Amniotic epithelial cell (primary cell): ENCODE measurements around the gene SPOCK3.
"Not testable (repeated sequence)": the region's sequence is repeated elsewhere in the genome, so short reads cannot be mapped to it uniquely, and the experiment has no call there.

Experiments used
- DNase-seq: peaks from one replicate; pipeline ENCODE4 v3.0.0-alpha.2; 2010; ENCODE audit warnings: low read depth

Gene SPOCK3

DNA sequence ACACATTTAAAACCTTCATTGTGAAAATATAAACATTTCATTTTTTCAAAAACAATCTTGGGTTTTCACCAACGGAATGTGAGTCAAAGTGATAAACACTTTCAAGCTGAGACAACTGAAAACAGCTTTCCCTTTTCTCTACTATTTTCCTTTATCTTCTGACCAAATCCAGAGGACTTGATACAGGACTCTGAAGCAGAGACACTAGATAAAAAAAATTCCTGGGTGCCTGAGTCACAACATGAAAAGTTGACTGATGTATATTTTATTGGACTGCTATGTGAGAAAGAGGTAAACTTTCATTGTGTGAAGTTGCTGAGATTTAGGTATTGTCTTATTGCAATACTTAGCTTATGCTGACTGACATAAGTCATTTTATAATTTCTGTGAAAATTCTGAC, 411.2 kb downstream of the SPOCK3 start:
- DNase-seq, result peak; percentile 9

GRCh38 chr4:166822386-166822785, 411.9 kb downstream of the SPOCK3 start:
- no peak for DNase-seq

- peak; percentile 41 for DNase-seq
Measured at GRCh38 chr4:166816890-166817289, 417.4 kb downstream of the SPOCK3 start.

GRCh38 chr4:166808380-166808779, 425.9 kb downstream of the SPOCK3 start:
- DNase-seq, result no peak

- no peak for DNase-seq
Measured at GRCh38 chr4:166802346-166802745, 431.9 kb downstream of the SPOCK3 start.

GRCh38 chr4:166798126-166798525, 436.2 kb downstream of the SPOCK3 start:
- peak; percentile 1 for DNase-seq

- no peak for DNase-seq
Measured at GRCh38 chr4:166777760-166778159, 456.5 kb downstream of the SPOCK3 start.

GRCh38 chr4:166763018-166763417, 471.3 kb downstream of the SPOCK3 start:
- DNase-seq, result no peak

- DNase-seq, result no peak
Measured at GRCh38 chr4:166741742-166742141, 492.6 kb downstream of the SPOCK3 start.

- DNase-seq, result not testable (repeated sequence)
Measured at GRCh38 chr4:166739215-166739614, 495.1 kb downstream of the SPOCK3 start.

DNA sequence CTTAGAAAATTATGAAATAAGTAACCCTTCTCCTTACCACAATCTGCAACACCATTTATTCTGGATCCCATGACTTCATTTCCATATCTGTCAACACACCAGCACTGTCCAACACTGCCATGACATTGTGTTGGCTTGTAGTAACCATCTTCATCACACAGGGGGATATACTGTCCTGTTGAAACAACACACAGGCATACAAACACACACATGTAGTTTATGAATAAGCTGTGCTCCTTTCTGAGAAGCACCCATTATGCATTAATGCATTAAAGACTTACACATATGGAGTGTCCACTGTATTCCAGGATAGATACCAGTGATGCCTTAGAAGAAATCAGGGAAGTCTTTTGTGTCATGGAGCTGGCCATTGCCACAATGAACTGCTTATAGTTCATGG, 496.9 kb downstream of the SPOCK3 start:
- no peak for DNase-seq

DNA sequence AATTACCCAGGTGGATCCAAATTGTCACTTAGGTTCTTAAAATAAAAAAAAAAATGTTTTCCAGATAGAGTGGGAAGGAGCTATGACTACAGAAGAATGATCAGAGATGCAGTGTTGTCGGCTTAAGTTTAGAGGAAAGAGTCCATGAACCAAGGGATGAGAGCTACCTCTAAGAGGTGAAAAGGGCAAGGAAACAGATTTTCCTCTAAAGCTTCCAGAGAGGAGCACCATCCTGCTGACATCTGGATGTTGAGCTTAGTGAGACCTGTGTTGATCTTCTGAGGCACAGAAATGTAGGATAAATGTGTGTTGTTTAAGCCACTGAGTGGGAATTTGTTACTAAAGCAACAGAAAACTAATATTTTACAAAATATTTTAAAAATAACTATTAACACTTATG, 498.7 kb downstream of the SPOCK3 start:
- no peak for DNase-seq

DNA sequence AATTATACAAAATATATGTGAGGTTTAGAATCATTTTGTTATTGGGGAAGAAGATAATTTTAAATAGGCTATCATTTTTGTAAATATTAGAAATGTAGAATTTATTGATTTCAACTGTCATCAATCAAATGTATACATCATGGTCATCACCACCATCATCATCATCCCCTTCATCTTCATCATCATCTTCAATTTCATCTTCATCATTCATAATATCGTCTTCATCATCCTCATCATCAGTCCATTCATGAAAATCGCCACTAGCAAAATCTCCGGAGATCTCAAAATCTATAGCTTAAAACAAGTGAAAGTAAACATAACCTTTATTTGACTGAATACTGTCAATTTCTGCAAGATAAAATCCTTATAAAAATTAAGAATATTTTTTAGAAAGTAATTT, 499.5 kb downstream of the SPOCK3 start:
- no peak for DNase-seq

DNA sequence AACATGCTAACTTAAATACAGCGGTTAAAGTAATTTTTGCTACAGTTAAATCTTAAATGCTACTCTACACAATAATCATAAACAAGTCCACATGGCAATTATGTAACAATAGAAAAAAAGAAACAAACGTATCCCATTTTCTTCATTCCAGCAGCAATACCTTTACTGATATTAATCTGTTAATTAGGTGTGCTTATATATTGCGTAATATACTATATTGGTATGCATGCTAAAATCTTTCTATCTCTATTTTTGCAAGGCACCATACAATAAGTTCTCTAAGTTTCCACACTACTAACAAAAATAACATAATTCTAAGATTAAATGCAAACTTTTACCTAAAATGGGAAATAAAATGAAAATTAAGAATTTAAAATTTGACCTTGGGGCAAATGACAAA, 500.6 kb downstream of the SPOCK3 start:
- DNase-seq, result no peak

- no peak for DNase-seq
Measured at GRCh38 chr4:166726832-166727231, 507.5 kb downstream of the SPOCK3 start.

GRCh38 chr4:166724369-166724768, 509.9 kb downstream of the SPOCK3 start:
- no peak for DNase-seq

- DNase-seq, result no peak
Measured at GRCh38 chr4:166723532-166724140, 510.7 kb downstream of the SPOCK3 start.

- not testable (repeated sequence) for DNase-seq
Measured at GRCh38 chr4:166715748-166716713, 518.3 kb downstream of the SPOCK3 start.

- DNase-seq, result no peak
Measured at GRCh38 chr4:166700592-166700991, 533.7 kb downstream of the SPOCK3 start.

DNA sequence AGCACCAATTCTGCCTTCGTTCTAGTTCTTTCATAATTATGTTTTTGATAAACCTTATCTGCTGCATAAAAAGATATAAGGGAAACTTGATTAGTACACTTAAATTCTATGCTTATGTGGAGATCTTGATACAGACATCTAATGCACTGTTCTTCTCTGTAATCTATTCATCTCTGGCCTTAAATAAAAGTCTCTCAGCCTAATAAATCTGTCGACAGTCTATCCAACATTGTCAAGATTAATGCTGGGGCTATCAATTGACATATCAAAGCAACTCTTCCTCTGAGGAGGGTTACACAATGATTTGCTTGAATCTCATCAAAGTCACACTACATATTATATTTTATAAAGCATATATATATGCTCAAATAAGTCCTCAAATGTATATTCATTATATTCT, 545.5 kb downstream of the SPOCK3 start:
- DNase-seq, result no peak

DNA sequence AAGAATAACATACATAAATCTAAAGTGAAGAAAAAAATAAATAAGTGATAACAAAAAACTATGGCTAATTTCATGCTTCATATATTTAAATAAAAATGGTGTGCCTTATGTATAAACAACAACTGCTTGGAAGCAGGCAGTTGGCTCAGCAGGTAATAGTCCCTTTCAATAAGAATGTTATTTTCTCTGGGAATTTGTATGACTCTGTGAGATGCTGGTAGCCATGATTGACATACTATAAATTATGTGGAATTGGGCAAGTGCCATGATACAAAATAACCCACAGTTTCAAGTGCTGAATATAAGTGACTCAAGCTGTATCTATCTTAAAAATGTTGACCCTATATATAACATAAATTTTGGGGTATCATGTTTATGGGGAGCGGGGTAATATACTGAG, 546.5 kb downstream of the SPOCK3 start:
- DNase-seq, result no peak
